NCI-H1694 treated with DMSO at 0.1 percent for 48 hours (cell line): ENCODE data around the gene PTGS1.
"Not testable (repeated sequence)": the region's sequence is repeated elsewhere in the genome, so short reads cannot be mapped to it uniquely, and the experiment has no call there.

Experiments
- DNase-seq: peaks from one replicate; lab custom pipeline; 2025; lab: John Stamatoyannopoulos, UW

The PTGS1 gene

GRCh38 chr9:122370869-122371755, at the start of gene PTGS1:
PTGS1 (plus strand) TSS chr9:122371024; CDS start chr9:122371085, 61 bp downstream.
- DNase-seq: no peak

GRCh38 chr9:122322553-122322952, 48.3 kb upstream of the PTGS1 start:
- DNase-seq: no peak

GRCh38 chr9:122324665-122325064, 46.2 kb upstream of the PTGS1 start:
- not testable (repeated sequence) for DNase-seq

- DNase-seq: no peak
Observed at GRCh38 chr9:122325124-122325523, 45.7 kb upstream of the PTGS1 start.

GRCh38 chr9:122327175-122327574, 43.6 kb upstream of the PTGS1 start:
- no peak for DNase-seq

- DNase-seq: no peak
Observed at GRCh38 chr9:122329597-122329996, 41.2 kb upstream of the PTGS1 start.

GRCh38 chr9:122330466-122330865, 40.4 kb upstream of the PTGS1 start:
- DNase-seq: not testable (repeated sequence)

GRCh38 chr9:122331523-122331927, 39.3 kb upstream of the PTGS1 start:
- no peak for DNase-seq

- DNase-seq: no peak
Observed at GRCh38 chr9:122332083-122332482, 38.7 kb upstream of the PTGS1 start.

- DNase-seq: no peak
Observed at GRCh38 chr9:122332644-122333043, 38.2 kb upstream of the PTGS1 start.

- no peak for DNase-seq
Observed at GRCh38 chr9:122333169-122333808, 37.5 kb upstream of the PTGS1 start.

- no peak for DNase-seq
Observed at GRCh38 chr9:122334916-122335315, 35.9 kb upstream of the PTGS1 start.

- DNase-seq: no peak
Observed at GRCh38 chr9:122336189-122336588, 34.6 kb upstream of the PTGS1 start.

GRCh38 chr9:122336866-122337555, 33.8 kb upstream of the PTGS1 start:
- DNase-seq: no peak

GRCh38 chr9:122337556-122337929, 33.3 kb upstream of the PTGS1 start:
- DNase-seq: no peak

- no peak for DNase-seq
Observed at GRCh38 chr9:122338536-122338935, 32.3 kb upstream of the PTGS1 start.

GRCh38 chr9:122338994-122339393, 31.8 kb upstream of the PTGS1 start:
- DNase-seq: no peak

- no peak for DNase-seq
Observed at GRCh38 chr9:122339579-122339978, 31.2 kb upstream of the PTGS1 start.

- DNase-seq: no peak
Observed at GRCh38 chr9:122340161-122340560, 30.7 kb upstream of the PTGS1 start.

- DNase-seq: no peak
Observed at GRCh38 chr9:122342323-122343050, 28.3 kb upstream of the PTGS1 start.

- no peak for DNase-seq
Observed at GRCh38 chr9:122346478-122347347, 24.1 kb upstream of the PTGS1 start.
